ENCODE data around the gene SHC4.
A peak's percentile ranks its signal among the peaks of the same experiment; 100 is the strongest.
"Not testable (repeated sequence)": the region's sequence is repeated elsewhere in the genome, so short reads cannot be mapped to it uniquely, and the experiment has no call there.

SHC4 gene

DNA sequence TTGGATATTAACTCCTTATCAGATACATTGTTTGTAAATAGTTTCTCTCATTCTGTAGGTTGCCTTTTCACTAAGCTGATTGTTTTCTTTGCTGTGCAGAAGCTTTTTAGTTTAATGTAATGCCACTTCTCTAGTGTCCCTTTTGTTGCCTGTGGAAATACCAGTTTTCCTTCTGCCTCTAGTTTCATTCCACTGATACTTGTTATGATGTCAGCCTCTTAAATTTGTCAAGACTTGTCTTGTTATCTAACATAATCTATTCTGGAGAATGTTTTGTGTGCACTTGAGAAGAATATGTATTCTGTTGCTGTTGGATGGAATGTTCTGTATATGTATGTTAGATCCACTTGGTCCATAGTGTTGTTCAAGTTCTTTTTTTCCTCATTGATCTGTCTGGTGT is 134.8 kb downstream of the SHC4 start:
- no peak for DNase-seq

DNA sequence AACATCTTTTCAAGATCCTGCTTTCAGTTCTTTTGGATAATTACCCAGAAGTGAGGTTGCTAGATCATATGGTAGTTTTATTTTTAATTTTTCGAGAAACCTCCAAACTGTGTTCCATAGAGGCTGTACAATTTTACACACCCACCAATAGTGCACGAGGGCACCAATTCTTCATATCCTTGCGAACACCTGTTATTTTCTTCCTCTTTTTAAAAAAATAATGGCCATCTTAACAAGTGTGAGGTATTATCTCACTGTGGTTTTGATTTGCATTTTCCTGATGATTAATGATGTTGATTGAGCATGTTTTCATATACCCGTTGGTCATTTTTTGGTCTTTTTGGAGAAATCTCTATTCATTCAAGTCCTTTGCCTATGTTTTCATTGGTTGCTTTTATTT is 135.2 kb downstream of the SHC4 start:
- DNase-seq: no peak

DNA sequence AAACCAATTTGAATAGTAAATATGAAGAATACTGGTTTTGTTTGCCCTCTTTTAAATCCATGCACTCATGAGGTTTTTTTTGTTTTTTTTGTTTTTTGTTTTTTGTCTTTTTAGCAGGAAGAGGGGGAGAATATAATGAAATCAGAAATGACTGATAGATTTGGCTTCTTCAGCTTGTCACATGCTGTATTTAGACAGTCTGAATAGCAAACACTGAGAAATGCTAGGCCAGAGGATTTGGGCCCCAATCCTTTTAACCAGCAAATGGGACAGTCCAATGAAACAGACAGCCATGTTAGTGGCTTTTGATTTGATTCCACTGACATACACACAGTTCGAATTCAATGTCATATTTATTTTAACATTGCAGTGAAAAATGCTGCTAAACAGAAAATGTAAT is 138.6 kb downstream of the SHC4 start:
- no peak for DNase-seq

DNA sequence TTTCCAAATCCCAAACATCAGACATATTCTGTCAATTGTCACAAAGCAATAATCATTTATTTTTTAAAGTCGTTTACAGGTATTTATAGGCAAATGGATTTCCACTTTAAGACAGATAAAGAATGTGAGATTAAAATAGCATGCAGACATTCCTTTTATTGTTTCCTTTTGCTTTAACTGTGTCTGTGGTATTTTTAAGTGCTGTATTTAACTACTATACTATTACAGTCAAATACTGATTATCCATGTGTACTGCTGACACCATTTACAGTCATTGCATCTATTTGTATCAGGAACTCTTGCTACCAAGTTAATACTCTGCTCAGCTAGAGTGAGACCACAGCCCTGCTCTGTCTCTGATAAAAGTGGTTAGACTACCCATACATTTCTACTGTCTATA is 140.0 kb downstream of the SHC4 start:
- DNase-seq: no peak

DNA sequence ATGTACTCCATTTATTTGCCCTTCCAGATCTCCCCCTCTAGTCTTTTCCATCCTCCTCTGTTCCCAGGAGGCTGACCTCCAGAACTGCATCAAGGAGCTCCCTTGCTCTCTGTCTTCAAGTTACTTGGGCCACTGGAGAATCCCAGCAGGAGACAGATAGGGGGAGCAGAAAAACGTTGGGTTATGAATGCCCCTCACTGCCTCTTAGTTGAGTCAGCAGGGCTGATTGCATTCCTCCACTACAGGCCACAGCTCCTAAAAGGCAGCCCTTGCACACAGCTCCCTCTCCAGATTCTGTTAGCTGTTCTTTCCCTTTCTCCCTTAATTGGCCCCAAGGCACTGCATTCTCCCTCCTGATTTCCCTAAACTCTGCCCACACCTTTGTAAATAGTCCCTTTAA is 140.5 kb downstream of the SHC4 start:
- DNase-seq: no peak

DNA sequence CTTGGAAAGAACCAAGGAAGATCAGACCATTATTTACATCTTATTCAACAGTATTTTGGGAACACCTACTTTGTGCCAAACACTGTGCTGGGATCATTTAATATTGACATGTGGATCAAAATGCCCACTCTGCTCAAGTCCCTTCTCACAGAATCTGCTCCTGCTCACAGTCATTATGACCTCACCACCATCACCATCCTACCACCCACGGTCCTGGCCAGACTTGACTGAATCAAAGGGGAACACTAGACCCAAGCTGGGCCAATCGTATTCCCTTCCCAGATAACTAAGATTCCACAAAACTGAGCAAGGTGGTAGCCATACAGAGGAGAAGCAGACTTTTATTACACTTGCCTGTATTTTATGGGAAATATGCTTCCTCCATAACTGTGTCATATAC is 149.4 kb downstream of the SHC4 start:
- no peak for DNase-seq

DNA sequence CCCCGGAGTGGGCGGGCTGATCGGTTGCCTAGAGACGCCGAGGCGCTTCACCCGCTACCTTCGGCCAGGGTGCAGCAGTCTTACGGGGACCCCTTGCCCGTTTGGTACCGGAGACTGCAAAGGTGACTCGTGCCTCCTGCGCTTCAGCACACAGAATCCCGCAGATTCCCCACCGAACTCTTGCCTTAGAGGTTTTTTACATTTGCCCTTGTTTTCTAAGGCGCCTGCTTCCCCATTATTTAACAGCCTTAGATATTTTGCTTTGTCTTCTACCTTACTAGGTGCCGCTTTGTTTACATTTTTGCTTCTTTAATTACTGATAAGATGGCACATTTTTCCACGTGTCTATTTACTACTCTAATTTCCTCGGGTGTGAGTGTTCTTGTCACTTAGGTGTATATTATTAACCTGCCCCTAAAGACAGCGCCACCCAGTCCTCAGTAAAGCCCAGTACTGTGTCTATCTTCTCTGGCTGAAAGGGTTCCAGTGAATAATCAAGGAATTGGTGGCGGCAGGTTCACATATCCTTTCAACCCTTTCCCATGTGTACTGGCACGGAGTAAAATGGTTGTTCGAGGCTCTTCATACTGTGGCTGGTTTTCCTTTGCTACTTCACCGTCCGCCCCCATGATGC is 152.3 kb downstream of the SHC4 start:
- no peak for DNase-seq

DNA sequence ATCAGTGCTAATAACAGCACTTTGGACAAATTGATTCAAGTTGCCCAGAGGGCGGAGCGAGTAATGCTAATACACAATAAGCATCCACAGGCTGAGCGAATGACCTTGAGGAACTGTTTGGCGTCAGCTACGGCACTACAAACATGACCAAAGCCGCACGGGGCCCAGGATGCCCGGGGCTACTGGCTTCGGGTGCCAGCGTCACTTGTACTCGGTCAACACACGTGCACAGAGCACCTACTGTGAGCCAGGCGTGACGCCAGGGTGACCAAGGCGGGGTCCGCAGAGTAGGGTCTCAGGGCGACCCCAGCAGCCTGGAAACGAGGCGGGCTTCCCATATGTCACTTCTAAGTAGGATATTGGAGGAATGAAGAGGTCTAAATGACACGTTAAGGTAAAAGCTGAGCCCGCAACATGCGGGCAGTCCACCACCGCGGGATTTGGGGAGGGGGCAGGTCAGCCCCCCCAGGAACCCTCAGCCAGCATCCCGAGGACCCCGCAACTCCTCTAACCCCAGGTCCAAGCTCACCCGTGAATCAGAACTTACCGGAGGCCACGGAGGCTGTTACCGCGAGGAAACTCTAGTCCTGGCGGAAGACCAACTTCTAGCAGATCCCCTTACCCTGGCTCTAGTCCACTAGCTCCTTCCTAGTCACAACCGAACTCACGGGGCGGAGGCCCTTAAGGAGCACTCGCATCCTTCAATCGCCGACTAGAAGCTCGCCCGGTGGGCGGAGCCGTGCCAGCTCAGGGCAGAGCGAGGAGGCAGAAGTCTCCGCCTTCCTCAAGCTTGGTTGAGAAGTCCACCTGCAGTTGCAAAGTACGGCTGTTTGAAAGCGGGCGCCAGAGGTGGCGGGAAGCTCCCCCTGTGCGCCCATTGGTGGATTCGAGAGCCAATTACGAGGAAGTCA is 153.1 kb downstream of the SHC4 start, which contains the start of gene CEP152:
Gene CEP152 (minus strand): TSS at position 656 of the 911 bp plus-strand sequence. CDS start 5,420 bp downstream, outside the sequence.
- peak; percentile 96 for DNase-seq

DNA sequence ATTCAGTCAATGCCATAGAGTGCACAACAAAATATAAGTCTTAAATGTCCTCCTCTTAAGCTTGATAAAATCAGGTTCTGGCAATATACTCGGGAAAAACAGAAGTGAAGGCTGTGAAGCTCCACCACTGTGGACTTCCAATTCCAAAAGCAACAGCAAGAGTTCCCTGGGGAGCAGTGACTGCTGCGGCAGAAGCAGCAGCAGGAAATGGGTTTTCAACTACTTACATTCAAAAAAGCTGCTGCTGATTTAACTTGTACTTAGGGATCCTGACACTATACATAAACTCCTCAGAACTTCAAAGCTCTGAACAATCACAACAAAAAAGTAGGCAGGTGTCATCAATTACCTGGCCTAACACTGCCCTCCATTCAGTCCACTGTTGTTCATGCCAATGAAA is 157.6 kb downstream of the SHC4 start:
- DNase-seq: no peak

DNA sequence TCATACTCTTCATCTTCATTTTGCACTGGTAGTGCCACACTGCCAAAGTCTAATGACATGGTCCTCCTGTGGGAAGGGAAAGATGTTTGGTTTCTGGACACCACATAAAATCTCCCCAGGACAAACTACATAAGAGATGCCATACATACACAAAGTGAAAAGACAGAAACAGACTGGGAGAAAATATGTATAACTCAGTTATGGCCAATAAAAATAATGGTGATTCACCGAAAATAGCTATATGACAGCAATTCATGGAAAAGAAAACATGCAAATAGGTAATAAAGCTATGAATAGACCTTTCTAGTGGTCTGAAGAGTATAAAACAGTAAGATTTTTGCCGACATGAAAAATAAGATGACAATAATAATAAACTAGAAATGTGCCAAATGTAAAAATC is 158.1 kb downstream of the SHC4 start:
- no peak for DNase-seq

DNA sequence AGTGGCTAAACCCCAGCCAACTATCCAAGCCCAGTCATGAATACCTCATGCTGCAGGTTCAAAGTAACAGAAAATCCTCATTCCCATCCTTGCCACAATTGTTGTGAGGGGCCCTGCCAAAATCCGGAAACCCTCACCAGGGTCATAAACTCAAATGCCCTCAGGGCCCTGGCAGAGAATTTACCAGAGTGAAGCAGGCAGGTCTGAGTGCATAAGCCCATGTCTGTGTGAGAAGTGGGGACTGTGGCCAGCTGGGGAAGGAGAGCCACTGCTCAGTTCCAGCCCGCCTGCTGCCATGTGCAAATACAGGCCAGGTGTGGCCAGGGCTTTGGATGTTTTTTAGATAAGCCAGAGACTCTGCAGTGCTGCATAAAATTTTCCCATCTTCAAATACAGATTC is 159.8 kb downstream of the SHC4 start:
- no peak for DNase-seq

DNA sequence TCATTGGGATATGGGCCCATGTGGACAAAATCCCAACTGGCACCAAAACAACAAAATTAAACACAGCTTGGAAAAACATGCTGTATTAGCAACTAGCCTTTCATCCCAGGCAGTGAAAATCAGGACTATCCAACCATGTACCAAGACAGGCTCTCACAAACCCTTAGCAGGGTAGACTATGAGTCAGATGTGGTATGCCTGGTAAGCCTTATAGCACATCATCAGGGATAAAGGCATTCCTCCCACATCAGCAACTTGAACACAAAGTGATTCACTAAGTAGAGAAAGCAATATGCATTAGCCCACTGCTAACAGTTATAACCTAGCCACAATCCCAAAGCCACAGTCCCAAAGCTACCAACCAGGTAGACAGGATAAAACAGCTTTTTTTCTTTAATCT is 160.9 kb downstream of the SHC4 start:
- no peak for DNase-seq

DNA sequence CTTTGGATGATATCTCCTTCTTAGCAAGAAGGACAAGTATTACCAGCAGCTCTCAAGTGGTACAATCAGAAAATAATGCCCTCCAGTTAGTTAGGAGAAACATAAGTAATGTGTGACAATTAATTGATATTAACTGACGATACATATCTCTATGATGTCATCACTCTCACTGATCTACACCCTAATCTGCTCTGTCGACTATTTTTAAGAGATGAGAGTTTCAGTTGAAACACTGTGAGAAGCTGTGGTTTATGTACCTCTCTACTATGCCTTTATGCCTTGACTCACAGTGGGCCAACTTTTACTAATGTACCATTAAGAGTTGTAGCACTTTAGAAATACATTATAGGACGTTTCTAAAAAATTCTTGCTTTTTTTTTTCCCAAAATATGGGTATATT is 161.5 kb downstream of the SHC4 start:
- DNase-seq: no peak

DNA sequence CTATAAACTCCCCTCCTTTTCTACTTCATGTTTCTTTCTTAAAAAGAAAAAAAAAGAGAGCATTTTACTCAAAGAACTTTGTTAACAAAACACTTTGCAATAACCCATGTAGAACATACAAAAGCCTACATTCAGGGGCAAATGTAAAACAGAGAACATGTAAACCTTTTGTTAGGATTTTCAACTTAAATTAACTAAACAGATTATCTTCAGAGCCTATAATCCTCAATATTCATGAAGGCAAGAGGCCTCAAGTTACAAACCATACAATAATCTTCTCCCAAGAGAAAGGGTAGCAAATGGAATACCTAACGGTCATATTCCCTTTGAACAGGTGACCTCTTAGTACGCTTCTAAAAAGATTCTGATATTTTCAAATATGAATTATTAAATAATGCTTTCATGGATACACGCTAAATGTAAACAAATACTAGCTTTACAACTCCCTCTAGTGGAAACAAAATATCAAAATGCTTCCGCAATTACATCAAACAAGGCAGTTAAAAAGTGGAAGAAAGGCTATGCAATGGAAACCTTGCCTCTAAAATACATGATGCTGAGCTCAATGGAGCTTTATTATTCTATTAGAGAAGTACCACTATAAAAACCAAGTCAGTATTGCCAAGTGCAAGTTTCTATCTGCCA is 162.8 kb downstream of the SHC4 start:
- no peak for DNase-seq

DNA sequence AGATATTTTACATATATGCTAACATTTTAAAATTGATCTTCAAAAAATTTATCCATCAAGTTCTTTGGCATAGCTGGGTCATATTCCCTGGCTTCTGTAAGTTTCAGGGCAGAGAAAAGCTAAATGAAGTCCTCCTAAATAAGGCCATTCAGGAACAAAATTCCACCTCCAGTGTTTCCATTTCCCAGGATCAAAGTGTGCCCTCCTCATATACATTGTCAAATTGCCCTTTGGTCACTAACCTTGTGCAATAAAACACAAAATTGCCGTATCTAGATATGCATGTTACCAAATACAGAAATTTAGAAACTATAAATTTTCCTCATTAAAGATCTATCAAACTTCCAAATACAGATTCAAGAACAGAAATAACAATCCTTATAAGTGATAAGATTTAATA is 163.5 kb downstream of the SHC4 start:
- no peak for DNase-seq

DNA sequence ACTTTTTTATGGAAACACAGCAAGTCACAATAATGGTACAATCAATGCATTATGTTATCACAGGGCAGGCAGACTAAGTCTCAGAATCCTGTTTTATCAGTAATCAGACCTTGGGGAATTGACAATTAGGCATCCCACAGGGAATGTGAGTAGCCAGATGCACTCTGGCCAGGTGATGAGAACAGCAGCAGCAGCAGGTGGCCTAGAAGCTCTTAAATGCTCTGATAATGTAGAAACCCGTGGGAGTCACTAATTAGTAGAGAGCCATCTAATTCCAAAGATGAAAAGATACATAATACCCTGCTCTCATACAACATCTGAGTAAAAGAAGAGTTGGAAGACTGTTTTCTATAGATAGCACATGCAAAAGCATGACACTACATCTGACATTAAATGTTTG is 165.4 kb downstream of the SHC4 start:
- DNase-seq: no peak

DNA sequence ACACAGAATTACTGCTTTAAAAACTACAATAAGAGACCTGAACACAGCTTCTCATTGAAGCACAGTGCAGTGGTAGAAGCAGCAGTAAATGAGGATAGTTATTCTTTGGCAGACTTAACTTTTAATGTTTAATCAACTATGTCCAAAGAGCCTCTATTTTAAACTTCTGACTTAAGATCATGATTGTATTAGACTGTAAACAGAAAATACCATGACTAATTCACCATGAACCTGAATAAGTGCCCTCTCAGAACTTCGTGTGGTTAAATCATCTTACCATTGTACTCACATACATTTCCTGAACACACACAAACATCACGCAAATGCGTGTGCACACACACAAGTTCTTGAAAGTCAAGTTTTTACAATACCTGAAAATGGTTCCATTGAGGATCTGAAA is 166.8 kb downstream of the SHC4 start:
- DNase-seq: no peak

DNA sequence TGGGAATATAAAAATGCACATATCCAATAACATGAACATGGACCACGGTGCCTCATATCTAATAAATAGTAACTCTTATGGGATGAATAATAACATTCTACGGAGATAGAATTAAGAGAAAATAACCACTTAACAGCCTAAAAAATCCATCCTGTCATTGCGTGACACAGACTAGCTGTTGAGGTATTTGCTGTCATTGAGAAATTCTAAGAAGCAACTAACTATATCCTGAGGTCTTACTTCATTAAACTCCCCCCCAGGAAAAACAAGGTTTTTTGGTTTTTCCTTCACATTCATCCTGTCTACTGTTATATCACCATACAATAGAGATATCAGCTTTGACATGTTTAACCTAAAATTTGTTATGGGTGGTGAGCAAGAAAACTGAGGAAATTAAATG is 167.2 kb downstream of the SHC4 start:
- no peak for DNase-seq

DNA sequence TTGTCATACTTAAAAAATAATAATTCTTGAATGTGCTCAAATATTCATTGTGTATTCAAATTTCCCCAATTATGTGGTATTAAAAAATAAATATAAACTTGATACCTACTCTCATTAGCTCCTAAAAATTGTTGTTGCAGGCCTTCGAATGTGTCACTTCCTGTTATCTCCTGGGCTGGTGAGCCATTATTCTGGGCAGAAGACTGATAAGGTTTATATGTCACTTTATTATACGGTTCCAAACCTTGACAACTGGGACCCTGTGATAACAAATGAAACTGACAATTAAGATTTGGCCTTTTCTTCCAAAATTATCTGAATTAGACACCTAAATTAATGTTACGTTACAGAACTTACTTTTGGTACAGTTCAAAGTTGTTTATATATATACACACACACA is 167.8 kb downstream of the SHC4 start:
- DNase-seq: no peak

DNA sequence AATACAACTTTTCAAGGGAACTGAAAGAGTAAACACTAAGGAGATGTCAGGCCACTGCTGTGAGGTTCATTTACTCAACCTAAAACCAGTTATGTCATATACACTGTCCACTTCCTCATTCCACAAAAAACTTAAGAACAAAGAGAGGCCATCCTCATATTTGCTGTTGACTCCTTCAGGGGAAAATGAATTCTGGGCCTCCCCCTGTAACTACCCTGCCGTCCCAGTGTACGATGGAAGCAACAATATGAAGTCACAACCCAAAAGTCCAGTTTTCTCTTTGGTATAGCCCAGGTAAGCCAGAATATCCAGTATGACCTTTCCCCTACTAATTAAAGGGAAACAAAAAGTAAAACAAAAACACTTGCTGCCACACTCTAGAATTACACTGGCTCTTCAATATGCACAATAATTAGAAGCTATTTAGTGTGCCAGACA is 169.0 kb downstream of the SHC4 start:
- no peak for DNase-seq

DNA sequence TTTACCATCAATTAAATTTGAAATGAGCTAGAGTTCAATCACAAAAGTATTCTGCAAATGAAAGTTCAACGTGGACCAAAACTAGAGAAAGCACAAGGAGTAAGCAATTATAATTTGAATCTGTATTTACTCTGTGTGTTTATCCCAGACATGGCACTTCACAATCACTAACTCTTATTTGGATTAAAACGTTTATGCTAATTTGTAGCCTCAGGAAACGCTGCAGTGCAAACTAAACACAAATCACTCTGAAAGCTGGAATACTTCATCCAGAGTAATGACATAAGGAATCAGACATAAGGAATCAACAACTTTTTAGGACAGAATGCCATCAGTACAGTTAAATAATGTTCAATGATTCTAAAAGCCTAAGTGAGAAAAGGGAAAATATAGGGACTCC is 171.3 kb downstream of the SHC4 start:
- no peak for DNase-seq

DNA sequence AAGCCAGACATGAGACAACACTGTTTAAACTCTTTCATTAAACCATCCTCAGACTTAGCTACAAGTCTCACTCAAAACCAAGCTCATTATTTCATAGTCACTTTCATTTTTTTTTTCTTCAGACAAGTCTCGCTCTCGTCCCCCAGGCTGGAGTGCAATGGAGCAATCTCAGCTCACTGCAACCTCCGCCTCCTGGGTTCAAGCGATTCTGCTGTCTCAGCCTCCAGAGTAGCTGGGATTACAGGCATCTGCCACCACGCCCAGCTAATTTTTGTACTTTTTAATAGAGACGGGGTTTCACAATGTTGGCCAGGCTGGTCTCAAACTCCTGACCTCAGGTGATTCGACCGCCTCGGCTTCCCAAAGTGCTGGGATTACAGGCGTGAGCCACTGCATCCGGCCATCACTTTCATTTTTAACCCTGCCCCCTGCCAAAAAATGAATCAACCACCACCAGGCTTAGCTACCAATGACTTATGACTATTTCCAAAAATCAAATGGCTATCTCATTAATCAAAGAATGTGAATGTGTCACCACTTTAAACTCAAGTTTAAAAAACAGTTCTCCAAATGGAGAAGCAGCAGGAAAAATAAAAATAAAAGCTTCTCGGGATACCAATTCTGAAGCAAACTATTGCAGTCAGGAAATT is 173.1 kb downstream of the SHC4 start:
- not testable (repeated sequence) for DNase-seq

DNA sequence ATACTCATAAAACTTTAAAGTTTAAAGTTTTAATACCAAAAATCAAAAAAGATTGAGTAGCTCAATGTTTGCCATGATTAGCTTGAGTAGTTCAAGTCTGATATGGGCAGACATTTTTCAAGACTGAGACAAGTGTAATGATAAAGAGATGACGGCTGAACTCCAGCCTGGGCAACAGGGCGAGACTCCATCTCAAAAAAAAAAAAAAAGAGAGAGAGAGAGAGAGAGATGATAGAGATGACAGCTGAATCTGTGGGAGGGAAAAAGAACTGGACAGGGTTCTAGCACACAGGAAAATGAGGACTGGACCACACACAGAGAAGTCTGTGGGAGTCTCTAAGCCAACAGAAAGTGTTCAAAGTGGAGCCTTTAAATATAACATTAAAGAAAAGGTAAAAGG is 178.0 kb downstream of the SHC4 start:
- no peak for DNase-seq
